Measurements from ENCODE around the gene PARP14.
"Not testable (repeated sequence)": the region's sequence is repeated elsewhere in the genome, so short reads cannot be mapped to it uniquely, and the experiment has no call there.

Gene PARP14

DNA sequence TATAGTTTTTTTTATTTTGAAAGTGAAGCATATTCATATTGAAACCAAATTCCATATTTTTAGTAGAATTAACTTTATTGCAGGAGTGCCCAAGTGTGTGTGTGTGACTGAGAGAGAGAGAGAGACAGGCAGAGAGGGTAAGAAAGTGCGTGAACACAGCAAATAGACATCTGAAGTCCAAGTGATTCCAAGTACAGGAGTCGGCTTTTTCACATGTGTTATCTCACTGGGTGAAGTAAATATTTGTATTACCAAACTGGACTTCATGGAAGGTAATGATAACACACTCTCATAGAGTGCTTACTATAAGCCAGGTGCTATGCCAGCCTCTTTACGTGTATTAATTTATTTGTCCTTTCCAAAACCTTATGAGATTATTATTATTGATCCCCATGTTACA lies 12.0 kb downstream of the PARP14 start:
- WGBS, 2 experiments (ENCODE audit: insufficient coverage in 2 of 2) = 100% methylated on average over 1 of the region's 3 CpGs; no CpG with 5 or more reads in 1 of the 2 experiments
- Histone ChIP-seq H3K4me3 (ENCODE audit: extremely low read depth, insufficient read depth, low read length, poor library complexity, severe bottlenecking) (no peak overlapping the region), H3K4me1 (ENCODE audit: control insufficient read depth, insufficient read depth, low read length, poor library complexity, severe bottlenecking) (no peaks in the 10 kb centered on the region), H3K27ac (ENCODE audit: low read depth, low read length, severe bottlenecking) (no peak overlapping the region), H3K9me3 (ENCODE audit: control insufficient read depth, low read length) (no peaks in the 10 kb centered on the region), H3K36me3 (ENCODE audit: control insufficient read depth, insufficient read depth, low read length) (no peaks in the 10 kb centered on the region)

DNA sequence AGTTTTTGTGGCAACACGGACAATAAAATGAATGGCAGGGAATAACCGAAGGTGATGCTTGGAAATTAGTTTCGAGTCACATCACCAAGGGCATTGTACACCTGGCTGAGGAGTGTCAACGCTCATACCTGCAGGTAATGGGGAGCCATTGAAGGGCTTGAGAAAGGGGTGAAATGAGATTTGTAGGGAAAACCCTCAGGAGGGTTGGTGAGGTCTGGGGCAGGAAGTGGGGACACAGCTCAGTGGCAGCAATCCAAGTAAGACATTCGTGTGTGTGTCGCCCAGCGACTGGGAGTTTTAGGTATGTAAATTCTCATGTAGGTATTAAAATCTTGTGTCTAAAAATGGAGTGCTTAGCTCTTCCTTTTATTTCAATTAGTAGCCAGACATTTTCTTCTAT lies 14.3 kb downstream of the PARP14 start:
- H3K27ac ChIP-seq (ENCODE audit: low read depth, low read length, severe bottlenecking) = no peak overlapping the region
- H3K4me1 ChIP-seq (ENCODE audit: control insufficient read depth, insufficient read depth, low read length, poor library complexity, severe bottlenecking) = no peaks in the 10 kb centered on the region
- 78 to 87% methylated on average over 3 to 5 of the region's 7 CpGs for WGBS, 2 experiments (ENCODE audit: insufficient coverage in 2 of 2)
- H3K9me3 ChIP-seq (ENCODE audit: control insufficient read depth, low read length) = no peaks in the 10 kb centered on the region
- H3K4me3 ChIP-seq (ENCODE audit: extremely low read depth, insufficient read depth, low read length, poor library complexity, severe bottlenecking) = no peak overlapping the region
- H3K36me3 ChIP-seq (ENCODE audit: control insufficient read depth, insufficient read depth, low read length) = no peaks in the 10 kb centered on the region

- no peaks in the 10 kb centered on the region for H3K9me3 ChIP-seq (ENCODE audit: control insufficient read depth, low read length)
- no peaks in the 10 kb centered on the region for H3K4me1 ChIP-seq (ENCODE audit: control insufficient read depth, insufficient read depth, low read length, poor library complexity, severe bottlenecking)
- H3K36me3 ChIP-seq (ENCODE audit: control insufficient read depth, insufficient read depth, low read length) = no peaks in the 10 kb centered on the region
- no peak overlapping the region for H3K4me3 ChIP-seq (ENCODE audit: extremely low read depth, insufficient read depth, low read length, poor library complexity, severe bottlenecking)
- H3K27ac ChIP-seq (ENCODE audit: low read depth, low read length, severe bottlenecking) = no peak overlapping the region
These were observed 15.4 kb downstream of the PARP14 start for GRCh38 chr3:122695927-122696561.

DNA sequence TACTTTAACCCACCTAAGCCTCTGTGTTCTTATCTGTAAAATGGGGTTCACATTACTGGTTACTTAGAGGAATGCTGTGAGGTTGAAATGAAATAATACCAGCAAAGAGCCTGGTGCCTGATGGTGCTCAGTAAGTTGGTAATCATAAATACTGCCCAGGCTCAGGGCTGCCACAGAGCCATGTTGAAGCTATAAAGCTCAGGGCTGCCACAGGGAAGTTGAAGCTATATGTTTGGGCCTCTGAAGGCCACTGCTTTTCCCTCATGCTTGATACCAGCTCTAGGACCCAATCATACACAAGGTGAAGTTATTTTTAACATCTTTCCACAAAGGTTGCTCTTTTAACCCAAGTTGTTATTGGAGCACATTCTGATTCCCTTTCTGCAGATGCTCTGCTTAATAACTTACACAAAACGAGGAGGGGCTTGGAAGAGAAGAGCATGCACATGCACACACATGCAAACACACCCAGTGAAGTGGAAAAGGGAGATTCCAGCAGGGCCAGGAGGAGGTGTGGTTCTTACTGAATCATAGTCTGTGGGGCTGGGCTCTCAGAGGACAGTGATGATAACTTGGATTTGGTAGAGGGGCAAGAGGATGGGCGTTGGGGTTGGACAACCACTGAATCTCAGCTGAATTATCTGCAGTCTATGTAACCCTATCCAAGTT lies 17.4 kb downstream of the PARP14 start:
- WGBS, 2 experiments (ENCODE audit: insufficient coverage in 2 of 2) = no CpG with 5 or more reads among the region's 2 CpGs
- H3K36me3 ChIP-seq (ENCODE audit: control insufficient read depth, insufficient read depth, low read length) = no peaks in the 10 kb centered on the region
- H3K9me3 ChIP-seq (ENCODE audit: control insufficient read depth, low read length) = no peaks in the 10 kb centered on the region
- no peak overlapping the region for H3K27ac ChIP-seq (ENCODE audit: low read depth, low read length, severe bottlenecking)
- H3K4me3 ChIP-seq (ENCODE audit: extremely low read depth, insufficient read depth, low read length, poor library complexity, severe bottlenecking) = no peak overlapping the region
- H3K4me1 ChIP-seq (ENCODE audit: control insufficient read depth, insufficient read depth, low read length, poor library complexity, severe bottlenecking) = no peaks in the 10 kb centered on the region

- Histone ChIP-seq H3K4me1 (ENCODE audit: control insufficient read depth, insufficient read depth, low read length, poor library complexity, severe bottlenecking) (no peaks in the 10 kb centered on the region), H3K4me3 (ENCODE audit: extremely low read depth, insufficient read depth, low read length, poor library complexity, severe bottlenecking) (no peak overlapping the region), H3K36me3 (ENCODE audit: control insufficient read depth, insufficient read depth, low read length) (no peaks in the 10 kb centered on the region), H3K9me3 (ENCODE audit: control insufficient read depth, low read length) (no peaks in the 10 kb centered on the region), H3K27ac (ENCODE audit: low read depth, low read length, severe bottlenecking) (no peak overlapping the region)
- whole genome bisulfite sequencing, 2 experiments (ENCODE audit: insufficient coverage in 2 of 2) = 86% methylated on average over 1 of the region's 2 CpGs; no CpG with 5 or more reads in 1 of the 2 experiments
These were observed 19.6 kb downstream of the PARP14 start for GRCh38 chr3:122700193-122700592.

- no peaks in the 10 kb centered on the region for H3K36me3 ChIP-seq (ENCODE audit: control insufficient read depth, insufficient read depth, low read length)
- no peaks in the 10 kb centered on the region for H3K9me3 ChIP-seq (ENCODE audit: control insufficient read depth, low read length)
- no peak overlapping the region for H3K4me3 ChIP-seq (ENCODE audit: extremely low read depth, insufficient read depth, low read length, poor library complexity, severe bottlenecking)
- H3K27ac ChIP-seq (ENCODE audit: low read depth, low read length, severe bottlenecking) = no peak overlapping the region
- H3K4me1 ChIP-seq (ENCODE audit: control insufficient read depth, insufficient read depth, low read length, poor library complexity, severe bottlenecking) = no peaks in the 10 kb centered on the region
- 100% methylated on average over 1 of the region's 1 CpG; no CpG with 5 or more reads in 1 of the 2 experiments for WGBS, 2 experiments (ENCODE audit: insufficient coverage in 2 of 2)
These were observed 24.7 kb downstream of the PARP14 start for GRCh38 chr3:122705379-122705778.

DNA sequence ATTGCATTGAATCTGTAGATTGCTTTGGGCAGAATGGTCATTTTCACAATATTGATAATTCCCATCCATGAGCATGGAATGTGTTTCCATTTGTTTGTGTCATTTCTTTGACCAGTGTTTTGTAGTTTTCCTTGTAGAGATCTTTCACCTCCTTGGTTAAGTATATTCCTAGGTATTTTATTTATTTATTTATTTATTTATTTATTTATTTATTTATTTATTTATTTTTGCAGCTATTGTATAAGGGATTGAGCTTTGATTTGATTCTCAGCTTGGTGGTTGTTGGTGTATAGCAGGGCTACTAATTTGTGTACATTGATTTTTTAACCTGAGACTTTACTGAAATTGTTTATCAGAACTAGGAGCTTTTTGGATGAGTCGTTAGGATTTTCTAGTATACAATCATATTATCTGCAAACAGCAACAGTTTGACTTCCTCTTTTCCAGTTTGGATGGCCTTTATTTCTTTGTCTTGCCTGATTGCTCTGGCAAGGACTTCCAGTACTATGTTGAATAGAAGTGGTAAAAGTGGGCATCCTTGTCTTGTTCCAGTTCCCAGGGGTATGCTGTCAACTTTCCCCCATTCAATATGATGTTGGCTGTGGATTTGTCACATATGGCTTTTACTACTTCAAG lies 30.1 kb downstream of the PARP14 start:
- not testable (repeated sequence) for H3K36me3 ChIP-seq (ENCODE audit: control insufficient read depth, insufficient read depth, low read length); H3K4me3 ChIP-seq (ENCODE audit: extremely low read depth, insufficient read depth, low read length, poor library complexity, severe bottlenecking); H3K27ac ChIP-seq (ENCODE audit: low read depth, low read length, severe bottlenecking); H3K9me3 ChIP-seq (ENCODE audit: control insufficient read depth, low read length); H3K4me1 ChIP-seq (ENCODE audit: control insufficient read depth, insufficient read depth, low read length, poor library complexity, severe bottlenecking)
- no CpG with 5 or more reads among the region's 1 CpG for WGBS, 2 experiments (ENCODE audit: insufficient coverage in 2 of 2)

DNA sequence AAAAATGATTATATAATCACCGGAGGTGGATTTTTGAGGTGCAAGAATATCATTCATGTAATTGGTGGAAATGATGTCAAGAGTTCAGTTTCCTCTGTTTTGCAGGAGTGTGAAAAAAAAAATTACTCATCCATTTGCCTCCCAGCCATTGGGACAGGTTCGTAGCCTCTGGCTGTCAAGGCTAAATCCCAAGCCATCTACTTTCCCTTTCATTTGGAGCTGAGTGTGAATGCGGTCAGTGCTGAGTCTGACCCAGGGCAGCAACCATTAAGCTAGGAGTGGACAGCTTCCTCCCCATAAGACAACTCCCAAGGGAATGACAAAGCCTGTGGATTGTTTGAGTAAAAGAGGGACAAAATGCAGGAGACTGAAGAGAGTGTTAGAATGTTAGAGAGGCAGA lies 33.6 kb downstream of the PARP14 start:
- Histone ChIP-seq H3K4me3 (ENCODE audit: extremely low read depth, insufficient read depth, low read length, poor library complexity, severe bottlenecking) (no peak overlapping the region), H3K27ac (ENCODE audit: low read depth, low read length, severe bottlenecking) (no peak overlapping the region), H3K4me1 (ENCODE audit: control insufficient read depth, insufficient read depth, low read length, poor library complexity, severe bottlenecking) (no peaks in the 10 kb centered on the region), H3K36me3 (ENCODE audit: control insufficient read depth, insufficient read depth, low read length) (no peaks in the 10 kb centered on the region), H3K9me3 (ENCODE audit: control insufficient read depth, low read length) (no peaks in the 10 kb centered on the region)
- WGBS, 2 experiments (ENCODE audit: insufficient coverage in 2 of 2) = 100% methylated on average over 1 of the region's 3 CpGs; no CpG with 5 or more reads in 1 of the 2 experiments

DNA sequence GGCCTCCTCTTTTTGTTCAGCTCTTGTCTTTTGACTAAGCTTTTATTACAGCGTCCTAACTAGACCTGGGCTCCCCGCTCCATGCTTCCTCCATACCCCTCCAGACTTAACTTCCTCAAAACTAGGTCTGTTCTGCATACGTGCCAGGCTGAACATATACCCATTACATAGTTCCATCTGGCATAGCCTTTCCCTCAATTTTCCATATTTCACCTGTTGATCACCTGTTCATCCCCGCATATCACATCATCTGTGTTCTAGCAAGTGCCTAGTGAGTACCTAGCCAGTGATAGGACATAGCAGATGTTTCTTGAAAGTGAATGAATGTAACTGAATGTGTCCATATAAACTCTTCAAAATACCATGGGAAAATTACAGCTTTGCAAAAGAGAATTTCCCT lies 36.0 kb downstream of the PARP14 start:
- no peaks in the 10 kb centered on the region for H3K36me3 ChIP-seq (ENCODE audit: control insufficient read depth, insufficient read depth, low read length)
- no peaks in the 10 kb centered on the region for H3K9me3 ChIP-seq (ENCODE audit: control insufficient read depth, low read length)
- no peaks in the 10 kb centered on the region for H3K4me1 ChIP-seq (ENCODE audit: control insufficient read depth, insufficient read depth, low read length, poor library complexity, severe bottlenecking)
- no peak overlapping the region for H3K4me3 ChIP-seq (ENCODE audit: extremely low read depth, insufficient read depth, low read length, poor library complexity, severe bottlenecking)
- no peak overlapping the region for H3K27ac ChIP-seq (ENCODE audit: low read depth, low read length, severe bottlenecking)
- 80 to 94% methylated on average over 3 of the region's 4 CpGs for WGBS, 2 experiments (ENCODE audit: insufficient coverage in 2 of 2)

DNA sequence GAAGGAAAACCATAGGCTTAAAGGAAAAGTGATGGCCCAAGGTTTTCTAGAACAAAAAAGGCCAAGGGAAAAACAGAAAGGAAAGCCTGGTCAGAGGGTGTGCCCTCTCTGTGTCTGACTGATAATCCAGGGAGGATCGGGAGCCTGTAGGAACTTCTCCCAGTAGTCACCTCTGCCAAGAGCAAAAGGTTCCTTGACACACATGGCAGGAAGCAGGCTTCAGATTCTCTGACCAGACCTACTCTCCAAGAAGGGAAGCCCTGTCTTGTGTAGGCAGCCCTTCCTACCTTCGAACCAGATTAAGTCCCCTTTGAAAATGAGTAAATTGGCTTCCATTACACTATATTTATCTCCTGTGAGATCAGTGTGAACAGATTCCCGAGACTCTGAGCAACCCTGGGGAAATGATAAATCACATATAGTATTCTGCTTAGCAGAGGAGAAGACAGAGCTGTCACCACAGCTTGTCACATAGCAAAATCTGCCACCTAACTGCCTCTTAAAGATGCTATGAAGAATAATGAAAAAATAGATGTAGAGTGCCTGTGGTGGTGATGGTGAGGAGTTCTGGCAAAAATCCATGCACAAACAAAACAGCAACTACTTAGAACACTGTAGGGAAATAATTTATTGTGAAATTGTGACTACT lies 38.8 kb downstream of the PARP14 start:
- WGBS, 2 experiments (ENCODE audit: insufficient coverage in 2 of 2) = 83% methylated on average over 1 of the region's 3 CpGs; no CpG with 5 or more reads in 1 of the 2 experiments
- Histone ChIP-seq H3K36me3 (ENCODE audit: control insufficient read depth, insufficient read depth, low read length) (no peaks in the 10 kb centered on the region), H3K27ac (ENCODE audit: low read depth, low read length, severe bottlenecking) (no peak overlapping the region), H3K4me1 (ENCODE audit: control insufficient read depth, insufficient read depth, low read length, poor library complexity, severe bottlenecking) (no peaks in the 10 kb centered on the region), H3K9me3 (ENCODE audit: control insufficient read depth, low read length) (no peaks in the 10 kb centered on the region), H3K4me3 (ENCODE audit: extremely low read depth, insufficient read depth, low read length, poor library complexity, severe bottlenecking) (no peak overlapping the region)

Data from mesodermal cell (in vitro differentiated cells).